NT2/D1 (cell line): ENCODE data around the gene TRAPPC3.

ENCODE experiments used
- SUZ12 ChIP-seq: IDR thresholded peaks from 2 replicates; pipeline ENCODE4 v1.6.1; 2011; ENCODE audit not compliant: insufficient read length, insufficient read depth; ENCODE audit errors: extremely low read depth
- YY1 ChIP-seq: IDR thresholded peaks from 2 replicates; pipeline ENCODE4 v1.6.1; 2011; ENCODE audit not compliant: insufficient read length, insufficient read depth

DNA sequence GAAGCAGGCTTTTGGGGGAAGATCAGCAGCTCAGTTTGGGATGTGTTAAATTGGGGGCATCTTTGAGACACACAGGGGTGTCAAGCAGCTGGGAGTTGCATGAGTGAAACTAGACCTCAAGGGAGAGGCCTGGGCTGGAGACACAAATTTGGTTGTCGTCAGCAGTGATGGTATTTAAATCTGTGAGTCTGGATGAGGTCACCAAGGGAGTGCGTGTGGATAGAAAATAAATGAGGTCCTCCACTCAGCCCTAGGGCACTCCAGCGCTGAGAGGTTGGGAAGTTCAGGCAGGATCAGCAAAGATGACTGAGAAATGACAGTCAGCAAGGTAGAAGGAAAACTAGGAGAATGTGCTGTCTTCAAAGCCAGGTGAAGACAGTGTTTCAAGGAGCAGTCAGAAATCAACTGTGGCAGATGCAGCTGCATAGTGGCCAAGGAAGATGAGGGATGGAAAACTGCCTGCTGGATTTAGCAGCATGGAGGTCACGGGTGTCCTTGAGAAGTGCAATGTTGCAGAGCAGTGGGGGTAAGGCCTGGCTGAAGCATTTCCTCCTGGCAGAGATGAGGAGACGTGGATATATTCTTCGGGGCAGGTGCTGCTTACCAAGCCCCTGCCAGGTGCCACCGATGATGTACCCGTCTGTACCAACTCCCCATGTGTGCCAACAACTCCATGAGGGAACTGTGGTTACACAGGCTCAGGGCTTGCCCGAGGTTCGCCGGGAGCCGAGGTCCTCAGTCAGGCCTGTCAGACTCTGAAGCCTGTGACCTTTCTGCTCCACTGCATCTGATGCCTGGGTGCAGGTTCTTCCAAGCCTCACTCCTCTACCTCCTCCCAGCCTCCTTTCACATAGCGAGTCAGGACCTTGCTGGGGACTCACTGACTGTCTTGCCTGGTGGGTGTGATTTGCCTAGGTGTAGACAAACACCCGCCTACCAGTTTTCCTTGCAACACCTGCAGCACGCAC lies 17.9 kb upstream of the TRAPPC3 start:
- no peak for TF ChIP-seq YY1
- no peak for TF ChIP-seq SUZ12
